Measurements from ENCODE around the gene CAMSAP2. TPM values are rescaled to one million over a fixed set of nuclear protein-coding genes. Genes with fewer than 3 reads are reported as not detected.

CAMSAP2 gene
- total RNA-seq, 1 experiment from 2014 or later: 25.0 TPM

GRCh38 chr1:200802865-200803512, 64.3 kb downstream of the CAMSAP2 start (continued):
- peak; percentile 89 to 95 (median 94) for TF ChIP-seq CTCF (IDR thresholded peaks at IDR 0.05 in 2 of 3, conservative IDR thresholded peaks at IDR 0.05 in 1 of 3; ENCODE audit: borderline replicate concordance in 1 of 3, insufficient read depth in 1 of 3, low read depth in 2 of 3, low read length in 2 of 3)

- TF ChIP-seq ZFX (IDR thresholded peaks at IDR 0.05) (no peak), FOSL1 (IDR thresholded peaks at IDR 0.05; ENCODE audit: low read depth) (no peak), EZH2 (IDR thresholded peaks at IDR 0.05) (no peak), EZH2phosphoT487 (IDR thresholded peaks at IDR 0.05; ENCODE audit: borderline replicate concordance) (no peak), YY1 (IDR thresholded peaks at IDR 0.05; ENCODE audit: extremely low read depth, insufficient replicate concordance, low read depth, low read length) (no peak), POLR2AphosphoS5 (IDR thresholded peaks at IDR 0.05; ENCODE audit: low read depth, low read length) (no peak), POLR2A (IDR thresholded peaks at IDR 0.05; ENCODE audit: borderline replicate concordance, extremely low read depth, insufficient read depth, insufficient read length) (no peak), REST (IDR thresholded peaks at IDR 0.05; ENCODE audit: low read depth) (no peak), SRF (IDR thresholded peaks at IDR 0.05; ENCODE audit: low read depth) (no peak)
- H3K27ac ChIP-seq (ENCODE audit: low read depth, low read length): no peak overlapping the region
- H3K4me3 ChIP-seq (replicated peaks in 1 of 2; ENCODE audit: low read depth in 1 of 2, low read length in 2 of 2): no peak overlapping the region
- peaks cover 0 to 16% of the 10 kb centered on the region in 2 experiments; a peak in 2 of 4 replicates for H3K36me3 ChIP-seq (ENCODE audit: control insufficient read depth in 1 of 2, insufficient read depth in 2 of 2, low read length in 2 of 2)
- H3K4me1 ChIP-seq (ENCODE audit: control insufficient read depth in 1 of 2, insufficient read depth in 2 of 2, low read length in 2 of 2): peaks cover 0 to 9% of the 10 kb centered on the region in 2 experiments; a peak in 2 of 4 replicates
- POLR2A ChIA-PET: no interaction called here
- CTCF ChIA-PET: interaction anchor here (3.0 kb wide), 1 partner anchor 184 kb away, joined by 11 read pairs; no protein-coding TSS in a partner anchor
- no TSS peak for BruUV-seq (replicated peaks)
- intact Hi-C loops (cut with micrococcal nuclease): no loop called here
- peaks cover 43% of the 10 kb centered on the region for H3K79me2 ChIP-seq (ENCODE audit: insufficient read depth, low read length)
- H3K4me2 ChIP-seq (ENCODE audit: low read length): no peak overlapping the region
- RAD21 ChIA-PET (ENCODE audit: low non-redundant PET in 1 of 2, low total read pairs in 2 of 2, uncharacterized antibody in 2 of 2, unreplicated experiment in 2 of 2): no interaction called here
- no peaks in the 10 kb centered on the region for H3K27me3 ChIP-seq (ENCODE audit: insufficient read depth, low read length)
- ATAC-seq (no peak), DNase-seq (ENCODE audit: low read depth, low spot score) (no peak)
- H4K20me1 ChIP-seq (ENCODE audit: insufficient read depth): peaks cover 6% of the 10 kb centered on the region
- H3K9me3 ChIP-seq (ENCODE audit: control insufficient read depth in 1 of 2, insufficient read depth in 1 of 2, low read depth in 1 of 2, low read length in 2 of 2): no peaks in the 10 kb centered on the region
- no peak overlapping the region for H2AFZ ChIP-seq (ENCODE audit: low read depth, low read length, poor library complexity, severe bottlenecking)
- no peaks in the 10 kb centered on the region for H3K9me2 ChIP-seq (ENCODE audit: insufficient read depth)
- H3K9ac ChIP-seq (ENCODE audit: low read length): no peak overlapping the region
Measured at GRCh38 chr1:200805719-200806118, 67.0 kb downstream of the CAMSAP2 start.
